VCaP (cell line): Measurements from ENCODE around the gene LRIF1.

ENCODE experiments used
- H3K27ac ChIP-seq: fragments of 450-650 bp; 2 replicates; pipeline ENCODE4 v1.5.1; 2017
- TF ChIP-seq, protein P1 (sequence below): fragments of 450-650 bp; conservative IDR thresholded peaks from 2 replicates; pipeline ENCODE4 v1.5.1; 2017; ENCODE audit warnings: mild to moderate bottlenecking, moderate library complexity

Gene LRIF1

DNA sequence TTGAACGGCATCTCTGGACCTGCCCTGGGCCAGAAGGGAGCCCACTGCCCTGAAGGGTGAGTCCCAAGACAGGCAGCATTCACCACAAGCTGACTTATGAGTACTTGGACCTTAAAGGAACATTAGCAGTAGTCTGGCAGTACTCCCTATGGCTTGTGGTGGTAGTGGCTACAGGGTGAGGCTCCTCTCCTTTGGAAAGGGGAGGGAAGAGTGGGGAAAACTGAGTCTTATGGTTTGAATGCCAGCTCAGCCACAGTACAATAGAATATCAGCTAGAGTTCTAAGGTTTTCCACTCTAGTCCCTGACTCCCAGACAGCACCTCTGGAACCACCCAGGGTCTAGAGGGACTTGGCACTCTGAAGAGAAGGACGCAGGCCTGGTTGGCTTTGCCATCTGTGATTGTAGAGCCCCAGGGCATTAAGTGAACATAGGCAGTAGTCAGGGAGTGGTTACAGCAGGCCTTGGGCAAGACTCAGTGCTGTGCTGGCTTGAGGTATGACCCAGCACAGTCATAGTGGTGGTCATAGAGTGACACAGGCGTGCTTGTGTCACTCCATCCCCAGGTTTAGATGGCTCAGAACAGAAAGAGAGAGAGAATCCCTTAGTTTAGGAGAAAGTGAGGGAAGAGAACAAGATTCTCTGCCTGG, 59.7 kb downstream of the LRIF1 start:
- no peak overlapping the region for H3K27ac ChIP-seq
- TF ChIP-seq, protein P1, sequence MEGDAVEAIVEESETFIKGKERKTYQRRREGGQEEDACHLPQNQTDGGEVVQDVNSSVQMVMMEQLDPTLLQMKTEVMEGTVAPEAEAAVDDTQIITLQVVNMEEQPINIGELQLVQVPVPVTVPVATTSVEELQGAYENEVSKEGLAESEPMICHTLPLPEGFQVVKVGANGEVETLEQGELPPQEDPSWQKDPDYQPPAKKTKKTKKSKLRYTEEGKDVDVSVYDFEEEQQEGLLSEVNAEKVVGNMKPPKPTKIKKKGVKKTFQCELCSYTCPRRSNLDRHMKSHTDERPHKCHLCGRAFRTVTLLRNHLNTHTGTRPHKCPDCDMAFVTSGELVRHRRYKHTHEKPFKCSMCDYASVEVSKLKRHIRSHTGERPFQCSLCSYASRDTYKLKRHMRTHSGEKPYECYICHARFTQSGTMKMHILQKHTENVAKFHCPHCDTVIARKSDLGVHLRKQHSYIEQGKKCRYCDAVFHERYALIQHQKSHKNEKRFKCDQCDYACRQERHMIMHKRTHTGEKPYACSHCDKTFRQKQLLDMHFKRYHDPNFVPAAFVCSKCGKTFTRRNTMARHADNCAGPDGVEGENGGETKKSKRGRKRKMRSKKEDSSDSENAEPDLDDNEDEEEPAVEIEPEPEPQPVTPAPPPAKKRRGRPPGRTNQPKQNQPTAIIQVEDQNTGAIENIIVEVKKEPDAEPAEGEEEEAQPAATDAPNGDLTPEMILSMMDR: no peak

DNA sequence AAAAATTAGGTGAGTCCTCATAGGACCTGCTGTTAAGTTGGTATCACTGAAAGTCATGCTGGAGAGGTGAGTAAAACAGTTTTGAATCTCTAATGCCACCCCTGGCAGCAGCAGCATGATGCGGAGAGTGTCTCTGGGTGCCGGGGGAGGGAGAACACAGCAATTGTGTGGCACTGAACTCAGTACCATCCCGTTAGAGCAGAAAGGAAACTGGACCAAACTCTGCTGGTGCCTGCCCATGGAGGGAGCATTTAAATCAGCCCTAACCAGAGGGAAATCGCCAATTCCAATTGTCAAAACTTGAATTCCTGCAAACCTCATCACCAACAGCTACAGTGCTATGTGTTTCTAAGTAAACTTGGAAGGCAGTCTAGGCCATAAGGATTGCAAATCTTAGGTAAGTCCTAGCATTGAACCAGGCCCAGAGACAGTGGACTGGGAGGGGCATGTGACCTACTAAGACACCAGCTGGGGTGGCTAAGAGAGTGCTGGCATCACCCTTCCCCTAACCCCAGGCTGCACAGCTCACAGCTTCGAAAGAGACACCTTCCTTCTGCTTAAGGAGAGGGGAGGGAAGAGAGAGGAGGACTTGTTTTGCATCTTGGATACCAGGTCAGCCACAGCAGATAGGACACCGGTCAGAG, 60.8 kb downstream of the LRIF1 start:
- TF ChIP-seq, protein P1: no peak
- no peak overlapping the region for H3K27ac ChIP-seq

DNA sequence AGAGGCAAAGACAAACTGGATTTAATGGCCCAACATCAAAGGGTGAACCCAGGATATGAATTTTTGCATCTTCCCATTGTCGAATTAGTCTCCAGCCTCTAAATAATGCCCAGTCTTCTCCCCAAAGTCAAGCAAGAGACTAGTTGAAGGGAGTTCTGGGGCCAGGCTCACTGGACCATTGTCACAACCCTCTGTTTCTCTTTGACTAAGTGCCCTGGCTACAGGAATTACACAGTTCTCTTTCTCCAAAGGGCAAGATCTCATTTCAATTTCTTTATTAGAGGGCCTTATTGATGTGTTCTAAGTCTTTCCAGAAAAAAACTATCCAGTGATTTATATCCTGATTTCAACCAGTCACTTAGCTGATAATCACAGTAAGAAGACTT, 64.3 kb downstream of the LRIF1 start:
- H3K27ac ChIP-seq: no peak overlapping the region
- TF ChIP-seq, protein P1: no peak

DNA sequence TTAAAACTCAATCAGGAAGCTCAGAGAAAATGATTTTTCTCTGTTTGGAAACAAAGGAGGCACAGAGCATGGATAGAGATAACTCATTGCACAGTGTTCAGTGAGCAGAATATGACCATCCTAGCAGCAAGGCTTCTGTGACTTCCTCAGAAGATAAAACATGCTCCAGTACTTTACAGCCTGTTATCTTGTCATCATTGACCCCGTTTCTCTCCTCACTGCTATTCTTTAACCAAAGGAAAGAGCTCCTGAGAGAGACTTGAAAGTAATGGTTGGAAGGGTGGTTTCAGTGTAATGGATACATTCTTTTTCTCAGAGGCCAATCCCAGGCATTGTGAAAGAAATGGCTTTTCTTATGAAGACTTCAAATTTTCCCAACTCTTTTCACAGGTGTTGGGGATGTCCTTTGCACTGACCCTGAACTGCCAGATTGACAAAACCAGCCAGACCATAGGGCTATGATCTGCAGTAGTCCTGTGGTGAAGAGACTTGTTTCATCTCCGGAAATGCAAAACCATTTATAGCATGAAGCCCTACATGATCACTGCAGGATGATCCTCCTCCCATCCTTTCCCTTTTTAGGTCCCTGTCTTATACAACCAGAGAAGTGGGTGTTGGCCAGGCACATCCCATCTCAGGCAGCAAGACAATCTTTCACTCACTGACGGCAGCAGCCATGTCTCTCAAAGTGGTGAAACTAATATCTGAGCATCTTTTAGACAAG, 64.8 kb downstream of the LRIF1 start:
- TF ChIP-seq, protein P1: no peak
- no peak overlapping the region for H3K27ac ChIP-seq

DNA sequence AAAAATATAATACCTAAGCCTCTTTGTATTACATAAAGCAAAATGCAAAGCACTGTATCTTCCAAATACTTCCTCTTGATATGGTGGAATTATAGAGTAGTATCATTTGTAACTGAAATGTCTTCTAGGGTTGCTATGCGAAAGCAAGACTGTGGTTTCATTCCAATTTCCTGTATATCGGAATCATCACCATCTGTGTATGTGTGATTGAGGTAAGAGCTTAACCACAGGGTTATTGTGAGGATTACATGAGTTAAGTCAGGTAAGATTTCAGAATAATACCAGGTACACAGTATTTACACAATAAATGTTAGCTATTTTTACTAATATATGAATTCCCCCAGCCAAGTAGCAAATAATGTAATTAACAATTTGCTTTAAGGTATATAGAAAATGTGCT, 66.0 kb downstream of the LRIF1 start:
- TF ChIP-seq, protein P1: no peak
- H3K27ac ChIP-seq: no peak overlapping the region
